ENCODE measurements around the gene ITGBL1. TPM values are rescaled to one million over a fixed set of nuclear protein-coding genes. Genes with fewer than 3 reads are reported as not detected.

ITGBL1 gene
- total and polyA plus RNA-seq, 2 of the 4 experiments (the other 2 are of a cell fraction), result 22.2 to 24.2 TPM

- H3K56ac ChIP-seq (ENCODE audit: extremely low read depth, insufficient read depth, low read length), result no peak overlapping the region
- no peak overlapping the region for H3K18ac ChIP-seq (ENCODE audit: low read depth, low read length)
- no peaks in the 10 kb centered on the region for H3K27me3 ChIP-seq (ENCODE audit: control insufficient read depth, insufficient read depth, low read length)
- intact Hi-C loops (cut with micrococcal nuclease), result no loop called here
- H3K14ac ChIP-seq (replicated peaks; ENCODE audit: low read depth, low read length), result no peak overlapping the region
- no peak overlapping the region for H2BK15ac ChIP-seq (ENCODE audit: low read depth, low read length)
- no peak overlapping the region for H3K27ac ChIP-seq (ENCODE audit: insufficient read depth, low read length)
- H2AK9ac ChIP-seq (replicated peaks; ENCODE audit: low read depth, low read length, poor library complexity), result no peak overlapping the region
- no peak overlapping the region for H2BK5ac ChIP-seq (ENCODE audit: low read depth, low read length, poor library complexity, severe bottlenecking)
- H3K4ac ChIP-seq (ENCODE audit: low read depth, low read length), result no peak overlapping the region
- CTCF ChIA-PET, result interaction anchor here (0.7 kb wide), 1 partner anchor 9 kb away, joined by 3 read pairs; no protein-coding TSS in a partner anchor
- no peak overlapping the region for H2BK20ac ChIP-seq (ENCODE audit: low read depth, low read length)
- DNase-seq (no peak), ATAC-seq (ENCODE audit: low read depth) (no peak)
- H3K4me3 ChIP-seq (ENCODE audit: insufficient read depth, low read depth, low read length), result no peak overlapping the region
- dilution Hi-C loops (cut with HindIII; ENCODE audit: low sequenced_read_pairs, unreplicated experiment), result no loop called here
- H4K20me1 ChIP-seq (ENCODE audit: insufficient read depth, low read length), result no peaks in the 10 kb centered on the region
- no peak overlapping the region for H3K4me2 ChIP-seq (ENCODE audit: low read depth, low read length)
- no peaks in the 10 kb centered on the region for H3K9me3 ChIP-seq (ENCODE audit: control insufficient read depth, insufficient read depth, low read length)
- in situ Hi-C loops (cut with MboI; ENCODE audit: low sequenced_read_pairs), result no loop called here
- no peak overlapping the region for H2BK120ac ChIP-seq (ENCODE audit: low read depth, low read length)
- no TSS peak for BruUV-seq (replicated peaks)
- no peak overlapping the region for H3K23ac ChIP-seq (ENCODE audit: low read depth, low read length)
- no peaks in the 10 kb centered on the region for H3K36me3 ChIP-seq (ENCODE audit: control insufficient read depth, insufficient read depth, low read length)
- H3K9ac ChIP-seq (ENCODE audit: low read depth, low read length), result no peak overlapping the region
- H3K4me1 ChIP-seq (ENCODE audit: control insufficient read depth, insufficient read depth, low read length), result no peaks in the 10 kb centered on the region
- POLR2A ChIA-PET (ENCODE audit: unreplicated experiment), result no interaction called here
- H2AK5ac ChIP-seq (ENCODE audit: low read depth, low read length), result no peak overlapping the region
- H2AFZ ChIP-seq (replicated peaks; ENCODE audit: low read length, poor library complexity), result no peak overlapping the region
- H4K91ac ChIP-seq (ENCODE audit: insufficient read depth, low read depth, low read length), result no peak overlapping the region
- no peaks in the 10 kb centered on the region for H3K79me1 ChIP-seq (ENCODE audit: low read depth in 1 of 2, low read length in 2 of 2)
- no peak for TF ChIP-seq FOS (IDR thresholded peaks at IDR 0.05; ENCODE audit: low read depth, low read length)
- TF ChIP-seq MAFK (IDR thresholded peaks at IDR 0.05; ENCODE audit: low read depth, low read length), result no peak
- TF ChIP-seq RCOR1 (IDR thresholded peaks at IDR 0.05; ENCODE audit: insufficient replicate concordance, low read length), result no peak
- TF ChIP-seq CTCF (conservative IDR thresholded peaks at IDR 0.05; ENCODE audit: low read depth, low read length), result no peak
- H4K5ac ChIP-seq (ENCODE audit: low read depth, low read length), result no peak overlapping the region
- no CpG with 5 or more reads among the region's 4 CpGs for WGBS, 2 experiments (ENCODE audit: extremely low coverage in 2 of 2, insufficient read length in 1 of 2)
- H3K9me1 ChIP-seq (ENCODE audit: insufficient read depth, low read length), result no peaks in the 10 kb centered on the region
- H4K8ac ChIP-seq (ENCODE audit: low read depth in 2 of 2, low read length in 2 of 2), result no peak overlapping the region
These were observed 35.0 kb downstream of the ITGBL1 start for GRCh38 chr13:101487438-101487830.

Measured in IMR-90 (cell line).